GM23338 (cell line): ENCODE measurements around the gene CATSPERD. TPM values are rescaled to one million over a fixed set of nuclear protein-coding genes. Genes with fewer than 3 reads are reported as not detected.

Experiments used
- ATAC-seq: fragments of 200-7000 bp; cut with Tn5 transposase; 3 replicates; pipeline ENCODE4 v1.9.1; 2020
- DNase-seq: peaks from one replicate; pipeline ENCODE4 v3.0.0-alpha.2; 2015; ENCODE audit warnings: low spot score
- H2AFZ ChIP-seq: fragments of 200-600 bp; sonication (generic); 2 replicates; pipeline ENCODE4 v1.8.0; 2016; ENCODE audit warnings: antibody characterized with exemption, mild to moderate bottlenecking, moderate library complexity
- H3F3A ChIP-seq: fragments of 200-600 bp; sonication (generic); replicated peaks from 2 replicates; pipeline ENCODE4 v1.8.0; 2017; ENCODE audit warnings: antibody characterized with exemption, mixed run types, low read depth
- H3K27ac ChIP-seq: fragments of 200-600 bp; sonication (generic); 2 replicates; pipeline ENCODE4 v1.6.1; 2016; ENCODE audit warnings: low read depth
- H3K27me3 ChIP-seq: fragments of 200-600 bp; sonication (generic); 2 replicates; pipeline ENCODE4 v1.8.0; 2016; ENCODE audit warnings: mild to moderate bottlenecking, mixed run types, moderate library complexity; ENCODE audit not compliant: insufficient read depth
- H3K36me3 ChIP-seq: fragments of 200-600 bp; sonication (generic); 2 replicates; pipeline ENCODE4 v1.8.0; 2016; ENCODE audit warnings: mild to moderate bottlenecking; ENCODE audit not compliant: insufficient read depth
- H3K4me1 ChIP-seq: fragments of 200-600 bp; sonication (generic); 2 replicates; pipeline ENCODE4 v1.8.0; 2016; ENCODE audit warnings: mild to moderate bottlenecking, moderate library complexity; ENCODE audit not compliant: insufficient read depth
- H3K4me2 ChIP-seq: fragments of 200-600 bp; sonication (generic); 2 replicates; pipeline ENCODE4 v1.7.1; 2017; ENCODE audit warnings: mixed run types
- H3K4me3 ChIP-seq: fragments of 200-600 bp; sonication (generic); 2 replicates; pipeline ENCODE4 v1.6.1; 2016; ENCODE audit warnings: mixed run types
- H3K79me2 ChIP-seq: fragments of 200-600 bp; sonication (generic); replicated peaks from 2 replicates; pipeline ENCODE4 v1.8.0; 2017; ENCODE audit warnings: mild to moderate bottlenecking; ENCODE audit not compliant: insufficient read depth
- H3K9me2 ChIP-seq: fragments of 200-600 bp; sonication (generic); 2 replicates; pipeline ENCODE4 v1.8.0; 2017; ENCODE audit not compliant: insufficient read depth
- H4K20me1 ChIP-seq: fragments of 200-600 bp; sonication (generic); replicated peaks from 2 replicates; pipeline ENCODE4 v1.8.0; 2017; ENCODE audit warnings: mild to moderate bottlenecking; ENCODE audit not compliant: insufficient read depth
- H3K27ac Mint-ChIP-seq: 2 replicates; pipeline ENCODE4 v1.8.0; 2020; ENCODE audit warnings: inconsistent platforms, mild to moderate bottlenecking, moderate library complexity, mixed read lengths
- H3K27me3 Mint-ChIP-seq: 3 replicates; pipeline ENCODE4 v1.8.0; 2022; ENCODE audit warnings: low read depth, mild to moderate bottlenecking, moderate library complexity, mixed read lengths, inconsistent platforms; ENCODE audit not compliant: insufficient read depth, poor library complexity
- H3K36me3 Mint-ChIP-seq: 3 replicates; pipeline ENCODE4 v1.8.0; 2021; ENCODE audit warnings: low read depth, mild to moderate bottlenecking, inconsistent platforms, moderate library complexity, mixed read lengths
- H3K4me1 Mint-ChIP-seq: 3 replicates; pipeline ENCODE4 v1.8.0; 2020; ENCODE audit warnings: mild to moderate bottlenecking, inconsistent platforms, mixed read lengths
- H3K4me3 Mint-ChIP-seq: 3 replicates; pipeline ENCODE4 v1.8.0; 2021; ENCODE audit warnings: moderate library complexity, mild to moderate bottlenecking, inconsistent platforms, mixed read lengths
- H3K9me3 Mint-ChIP-seq: 3 replicates; pipeline ENCODE4 v1.8.0; 2020; ENCODE audit warnings: moderate library complexity, mild to moderate bottlenecking, inconsistent platforms, mixed read lengths
- EZH2 ChIP-seq: fragments of 200-600 bp; sonication (generic); IDR thresholded peaks from one replicate; pipeline ENCODE4 v1.8.0; 2017; ENCODE audit warnings: antibody characterized with exemption, mild to moderate bottlenecking, low read depth; ENCODE audit not compliant: unreplicated experiment
- EZH2phosphoT487 ChIP-seq: fragments of 200-600 bp; sonication (generic); IDR thresholded peaks from one replicate; pipeline ENCODE4 v1.8.1; 2018; ENCODE audit warnings: antibody characterized with exemption; ENCODE audit not compliant: unreplicated experiment
- JUNB ChIP-seq: IDR thresholded peaks from one replicate; pipeline ENCODE4 v1.6.1; 2016; ENCODE audit warnings: antibody characterized with exemption; ENCODE audit not compliant: unreplicated experiment
- NANOG ChIP-seq: IDR thresholded peaks from 2 replicates; pipeline ENCODE4 v1.6.1; 2016; ENCODE audit warnings: antibody characterized with exemption, borderline replicate concordance
- POLR2AphosphoS5 ChIP-seq: IDR thresholded peaks from 2 replicates; pipeline ENCODE4 v1.6.1; 2016; ENCODE audit warnings: antibody characterized with exemption, low read depth
- ZNF114 ChIP-seq: fragments of 250-450 bp; sonication (Bioruptor Pico); IDR thresholded peaks from 2 replicates; pipeline ENCODE4 v1.5.0; 2020; ENCODE audit warnings: mild to moderate bottlenecking, moderate library complexity
- ZNF331 ChIP-seq: fragments of 250-450 bp; sonication (Bioruptor Pico); IDR thresholded peaks from 2 replicates; pipeline ENCODE4 v1.5.0; 2020; ENCODE audit warnings: low read depth, mild to moderate bottlenecking, moderate library complexity
- polyA plus RNA-seq: library from polyadenylated mRNA; unstranded; fragments of >200 nt; fragmentation: Nextera tagmentation; extraction: Ambion mirVana; gene quantifications from 2 replicates; pipeline ENCODE4 v1.2.1, GENCODE V29; 2016
- total RNA-seq: library from RNA; depleted of rRNA; stranded (reverse); fragments of >200 nt; shearing (Covaris generic); gene quantifications from 2 replicates; pipeline ENCODE4 v1.2.3, GENCODE V29; 2014
- TF ChIP-seq, protein P1 (sequence below): IDR thresholded peaks from 2 replicates; pipeline ENCODE4 v1.6.1; 2016; ENCODE audit warnings: antibody characterized with exemption
- TF ChIP-seq, protein P2 (sequence below), 2 experiments: fragments of 200-600 bp in 1 of 2; sonication (generic) in 1 of 2; conservative IDR thresholded peaks; 2 replicates each; pipeline versions ENCODE4 v1.5.1 to v1.6.1; 2016 to 2017; ENCODE audit warnings: antibody characterized with exemption in 2 of 2, low read depth in 2 of 2, mild to moderate bottlenecking in 2 of 2, moderate library complexity in 1 of 2
- TF ChIP-seq, protein P3 (sequence below): IDR thresholded peaks from one replicate; pipeline ENCODE4 v1.6.1; 2018; ENCODE audit warnings: antibody characterized with exemption; ENCODE audit not compliant: unreplicated experiment

Gene CATSPERD
- total and polyA plus RNA-seq, 2 experiments from 2014 or later = 0.17 TPM; not detected in 1

DNA sequence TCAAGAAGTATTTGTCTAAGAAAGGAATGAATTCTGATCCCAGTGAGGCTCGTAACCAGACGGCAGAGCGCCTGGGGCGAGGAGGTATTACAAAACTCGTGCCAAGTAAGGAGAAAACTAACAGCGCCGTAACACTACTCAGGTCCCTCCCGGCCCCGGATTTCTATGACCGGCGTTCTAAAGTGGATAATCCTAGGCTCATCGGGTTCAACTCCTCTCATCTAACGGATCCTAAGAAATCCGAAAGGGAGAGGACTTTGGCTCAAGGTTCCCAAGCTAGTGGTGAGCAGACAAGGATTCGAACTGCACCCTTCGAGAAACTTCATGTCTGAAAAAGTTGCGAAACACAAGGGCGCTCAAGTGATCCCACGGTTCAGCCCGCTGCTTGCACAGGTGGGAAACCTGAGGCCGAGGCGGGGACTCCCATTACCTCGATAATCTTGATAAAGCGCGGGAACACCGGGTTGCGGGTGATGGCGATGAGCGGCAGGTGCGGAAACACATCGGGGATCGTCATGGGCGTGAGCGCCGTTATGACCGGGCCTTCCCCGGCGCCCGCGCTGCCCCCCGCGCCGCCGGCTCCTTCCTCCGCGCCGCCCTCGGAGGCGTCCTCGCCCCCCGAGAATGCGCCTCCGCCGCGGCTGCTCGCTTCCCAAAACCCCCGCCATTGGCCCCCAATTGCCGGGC lies 1.0 kb upstream of the CATSPERD start (continued):
- TF ChIP-seq, protein P1, sequence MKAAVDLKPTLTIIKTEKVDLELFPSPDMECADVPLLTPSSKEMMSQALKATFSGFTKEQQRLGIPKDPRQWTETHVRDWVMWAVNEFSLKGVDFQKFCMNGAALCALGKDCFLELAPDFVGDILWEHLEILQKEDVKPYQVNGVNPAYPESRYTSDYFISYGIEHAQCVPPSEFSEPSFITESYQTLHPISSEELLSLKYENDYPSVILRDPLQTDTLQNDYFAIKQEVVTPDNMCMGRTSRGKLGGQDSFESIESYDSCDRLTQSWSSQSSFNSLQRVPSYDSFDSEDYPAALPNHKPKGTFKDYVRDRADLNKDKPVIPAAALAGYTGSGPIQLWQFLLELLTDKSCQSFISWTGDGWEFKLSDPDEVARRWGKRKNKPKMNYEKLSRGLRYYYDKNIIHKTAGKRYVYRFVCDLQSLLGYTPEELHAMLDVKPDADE = no peak
- TF ChIP-seq ZNF114 (CRISPR knock-in tag) = no peak
- no peak for TF ChIP-seq JUNB
- no peak for TF ChIP-seq NANOG
- TF ChIP-seq ZNF331 (CRISPR knock-in tag) = no peak
- TF ChIP-seq, protein P2, sequence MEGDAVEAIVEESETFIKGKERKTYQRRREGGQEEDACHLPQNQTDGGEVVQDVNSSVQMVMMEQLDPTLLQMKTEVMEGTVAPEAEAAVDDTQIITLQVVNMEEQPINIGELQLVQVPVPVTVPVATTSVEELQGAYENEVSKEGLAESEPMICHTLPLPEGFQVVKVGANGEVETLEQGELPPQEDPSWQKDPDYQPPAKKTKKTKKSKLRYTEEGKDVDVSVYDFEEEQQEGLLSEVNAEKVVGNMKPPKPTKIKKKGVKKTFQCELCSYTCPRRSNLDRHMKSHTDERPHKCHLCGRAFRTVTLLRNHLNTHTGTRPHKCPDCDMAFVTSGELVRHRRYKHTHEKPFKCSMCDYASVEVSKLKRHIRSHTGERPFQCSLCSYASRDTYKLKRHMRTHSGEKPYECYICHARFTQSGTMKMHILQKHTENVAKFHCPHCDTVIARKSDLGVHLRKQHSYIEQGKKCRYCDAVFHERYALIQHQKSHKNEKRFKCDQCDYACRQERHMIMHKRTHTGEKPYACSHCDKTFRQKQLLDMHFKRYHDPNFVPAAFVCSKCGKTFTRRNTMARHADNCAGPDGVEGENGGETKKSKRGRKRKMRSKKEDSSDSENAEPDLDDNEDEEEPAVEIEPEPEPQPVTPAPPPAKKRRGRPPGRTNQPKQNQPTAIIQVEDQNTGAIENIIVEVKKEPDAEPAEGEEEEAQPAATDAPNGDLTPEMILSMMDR (conservative IDR thresholded peaks at IDR 0.05; ENCODE audit: low read depth in 2 of 2) = no peak
- no peak for TF ChIP-seq POLR2AphosphoS5
- no peak for TF ChIP-seq EZH2

DNA sequence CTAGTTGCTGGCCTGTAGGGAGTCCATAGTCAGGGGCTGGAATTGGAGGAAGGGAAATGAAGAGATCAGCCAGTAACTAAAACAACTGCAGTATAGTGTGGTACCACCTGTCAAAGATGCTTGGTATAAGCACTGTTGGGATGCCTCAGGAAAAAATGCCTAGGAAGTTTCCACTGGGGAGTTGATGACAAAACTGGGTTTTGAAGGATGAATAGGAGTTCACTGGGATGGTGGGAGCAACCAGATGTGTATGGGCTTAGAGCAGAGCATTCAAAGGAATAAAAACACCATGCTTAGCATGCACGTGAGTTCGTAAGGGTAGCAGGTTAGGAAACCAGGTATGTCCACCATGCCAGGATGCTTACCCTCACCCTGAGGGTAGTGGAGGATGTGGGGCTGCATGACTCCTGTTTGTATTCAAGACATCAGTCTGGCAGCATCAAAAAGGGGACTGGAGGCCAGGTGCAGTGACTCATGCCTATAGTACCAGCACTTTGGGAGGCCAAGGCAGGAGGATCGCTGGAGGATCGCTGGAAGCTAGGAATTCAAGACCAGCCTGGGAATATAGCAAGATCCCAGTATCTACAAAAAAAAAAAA lies 7.1 kb downstream of the CATSPERD start:
- Histone ChIP-seq H3K36me3 (no peaks in the 10 kb centered on the region), H4K20me1 (no peaks in the 10 kb centered on the region), H3K9me2 (no peaks in the 10 kb centered on the region), H2AFZ (no peak overlapping the region), H3K4me3 (no peak overlapping the region), H3K27ac (no peak overlapping the region), H3K4me2 (no peak overlapping the region), H3K79me2 (no peaks in the 10 kb centered on the region), H3K27me3 (no peaks in the 10 kb centered on the region), H3F3A (no peaks in the 10 kb centered on the region), H3K4me1 (no peaks in the 10 kb centered on the region)
- H3K4me1 Mint-ChIP-seq = no peaks in the 10 kb centered on the region
- H3K36me3 Mint-ChIP-seq = no peaks in the 10 kb centered on the region
- no peak for ATAC-seq
- no peak for DNase-seq
- no peak overlapping the region for H3K4me3 Mint-ChIP-seq
- H3K27ac Mint-ChIP-seq = no peak overlapping the region
- H3K27me3 Mint-ChIP-seq = no peaks in the 10 kb centered on the region
- H3K9me3 Mint-ChIP-seq = peaks cover 4% of the 10 kb centered on the region; the same call in 1 of the 3 replicates
- TF ChIP-seq, protein P3, sequence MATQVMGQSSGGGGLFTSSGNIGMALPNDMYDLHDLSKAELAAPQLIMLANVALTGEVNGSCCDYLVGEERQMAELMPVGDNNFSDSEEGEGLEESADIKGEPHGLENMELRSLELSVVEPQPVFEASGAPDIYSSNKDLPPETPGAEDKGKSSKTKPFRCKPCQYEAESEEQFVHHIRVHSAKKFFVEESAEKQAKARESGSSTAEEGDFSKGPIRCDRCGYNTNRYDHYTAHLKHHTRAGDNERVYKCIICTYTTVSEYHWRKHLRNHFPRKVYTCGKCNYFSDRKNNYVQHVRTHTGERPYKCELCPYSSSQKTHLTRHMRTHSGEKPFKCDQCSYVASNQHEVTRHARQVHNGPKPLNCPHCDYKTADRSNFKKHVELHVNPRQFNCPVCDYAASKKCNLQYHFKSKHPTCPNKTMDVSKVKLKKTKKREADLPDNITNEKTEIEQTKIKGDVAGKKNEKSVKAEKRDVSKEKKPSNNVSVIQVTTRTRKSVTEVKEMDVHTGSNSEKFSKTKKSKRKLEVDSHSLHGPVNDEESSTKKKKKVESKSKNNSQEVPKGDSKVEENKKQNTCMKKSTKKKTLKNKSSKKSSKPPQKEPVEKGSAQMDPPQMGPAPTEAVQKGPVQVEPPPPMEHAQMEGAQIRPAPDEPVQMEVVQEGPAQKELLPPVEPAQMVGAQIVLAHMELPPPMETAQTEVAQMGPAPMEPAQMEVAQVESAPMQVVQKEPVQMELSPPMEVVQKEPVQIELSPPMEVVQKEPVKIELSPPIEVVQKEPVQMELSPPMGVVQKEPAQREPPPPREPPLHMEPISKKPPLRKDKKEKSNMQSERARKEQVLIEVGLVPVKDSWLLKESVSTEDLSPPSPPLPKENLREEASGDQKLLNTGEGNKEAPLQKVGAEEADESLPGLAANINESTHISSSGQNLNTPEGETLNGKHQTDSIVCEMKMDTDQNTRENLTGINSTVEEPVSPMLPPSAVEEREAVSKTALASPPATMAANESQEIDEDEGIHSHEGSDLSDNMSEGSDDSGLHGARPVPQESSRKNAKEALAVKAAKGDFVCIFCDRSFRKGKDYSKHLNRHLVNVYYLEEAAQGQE = no peak
- TF ChIP-seq, protein P1 = no peak
- no peak for TF ChIP-seq EZH2phosphoT487
